ENCODE results near the gene MARVELD3. TPM values are rescaled to one million over a fixed set of nuclear protein-coding genes. Genes with fewer than 3 reads are reported as not detected.
A peak's percentile ranks its signal among the peaks of the same experiment; 100 is the strongest.
"Not testable (repeated sequence)": the region's sequence is repeated elsewhere in the genome, so short reads cannot be mapped to it uniquely, and the experiment has no call there.

MARVELD3 gene
- total RNA-seq, 4 donors from 2014 or later = 3.8 to 10.2 (median 6.2) TPM

- H3K27me3 ChIP-seq = no peaks in the 10 kb centered on the region
- H3K4me3 ChIP-seq = no peak overlapping the region
- no peak for DNase-seq (ENCODE audit: low spot score in 2 of 2)
- TF ChIP-seq POLR2A (IDR thresholded peaks at IDR 0.05) = no peak
- TF ChIP-seq POLR2AphosphoS5 (IDR thresholded peaks at IDR 0.05) = no peak
- TF ChIP-seq EP300 (IDR thresholded peaks at IDR 0.05) = no peak
- no peaks in the 10 kb centered on the region for H3K4me1 ChIP-seq
- H3K9me3 ChIP-seq = no peaks in the 10 kb centered on the region
- H3K27ac ChIP-seq = no peak overlapping the region
- WGBS = 82% methylated on average over 8 of the region's 8 CpGs
- H3K36me3 ChIP-seq = no peaks in the 10 kb centered on the region
Observed at GRCh38 chr16:71600822-71601221, 25.2 kb upstream of the MARVELD3 start.

- TF ChIP-seq POLR2AphosphoS5 (IDR thresholded peaks at IDR 0.05) (no peak), POLR2A (IDR thresholded peaks at IDR 0.05) (no peak), EP300 (IDR thresholded peaks at IDR 0.05) (no peak), CTCF (IDR thresholded peaks at IDR 0.05) (no peak)
- no peak for DNase-seq (ENCODE audit: low spot score in 2 of 2)
- Histone ChIP-seq H3K36me3 (no peaks in the 10 kb centered on the region), H3K4me1 (peaks cover 3% of the 10 kb centered on the region), H3K4me3 (no peak overlapping the region), H3K27ac (no peak overlapping the region), H3K27me3 (peaks cover 8% of the 10 kb centered on the region), H3K9me3 (no peaks in the 10 kb centered on the region)
- WGBS = 45% methylated on average over 2 of the region's 2 CpGs
Observed at GRCh38 chr16:71609066-71609465, 16.9 kb upstream of the MARVELD3 start.

GRCh38 chr16:71610447-71610846, 15.5 kb upstream of the MARVELD3 start:
- Histone ChIP-seq H3K27ac (no peak overlapping the region), H3K27me3 (peaks cover 12% of the 10 kb centered on the region), H3K4me1 (peaks cover 3% of the 10 kb centered on the region), H3K9me3 (no peaks in the 10 kb centered on the region), H3K4me3 (no peak overlapping the region), H3K36me3 (no peaks in the 10 kb centered on the region)
- no peak for DNase-seq (ENCODE audit: low spot score in 2 of 2)
- TF ChIP-seq POLR2AphosphoS5 (IDR thresholded peaks at IDR 0.05) = no peak
- TF ChIP-seq CTCF (IDR thresholded peaks at IDR 0.05) = no peak
- no peak for TF ChIP-seq EP300 (IDR thresholded peaks at IDR 0.05)
- TF ChIP-seq POLR2A (IDR thresholded peaks at IDR 0.05) = no peak
- 89% methylated on average over 4 of the region's 4 CpGs for WGBS

GRCh38 chr16:71610936-71611871, 14.8 kb upstream of the MARVELD3 start:
- peak in 1 of 2 donors; percentile 66 for DNase-seq (ENCODE audit: low spot score in 2 of 2)
- no peaks in the 10 kb centered on the region for H3K9me3 ChIP-seq
- no peaks in the 10 kb centered on the region for H3K36me3 ChIP-seq
- H3K27ac ChIP-seq = no peak overlapping the region
- H3K4me3 ChIP-seq = no peak overlapping the region
- TF ChIP-seq POLR2AphosphoS5 (IDR thresholded peaks at IDR 0.05) = no peak
- TF ChIP-seq POLR2A (IDR thresholded peaks at IDR 0.05) = no peak
- TF ChIP-seq EP300 (IDR thresholded peaks at IDR 0.05) = no peak
- peak; percentile 33 to 79 for TF ChIP-seq CTCF (IDR thresholded peaks at IDR 0.05)
- H3K4me1 ChIP-seq = peaks cover 3% of the 10 kb centered on the region
- 17% methylated on average over 14 of the region's 19 CpGs for WGBS
- H3K27me3 ChIP-seq = peaks cover 12% of the 10 kb centered on the region

GRCh38 chr16:71614956-71615355, 11.0 kb upstream of the MARVELD3 start:
- not testable (repeated sequence) for H3K4me1 ChIP-seq; H3K36me3 ChIP-seq; H3K9me3 ChIP-seq; H3K27me3 ChIP-seq; H3K4me3 ChIP-seq; DNase-seq (ENCODE audit: low spot score in 2 of 2); H3K27ac ChIP-seq
- 90% methylated on average over 8 of the region's 8 CpGs for WGBS

- Histone ChIP-seq H3K4me3 (no peak overlapping the region), H3K27ac (no peak overlapping the region), H3K36me3 (no peaks in the 10 kb centered on the region), H3K9me3 (no peaks in the 10 kb centered on the region), H3K4me1 (no peaks in the 10 kb centered on the region), H3K27me3 (peaks cover 5% of the 10 kb centered on the region)
- TF ChIP-seq EP300 (IDR thresholded peaks at IDR 0.05) (no peak), POLR2A (IDR thresholded peaks at IDR 0.05) (no peak), POLR2AphosphoS5 (IDR thresholded peaks at IDR 0.05) (no peak), CTCF (IDR thresholded peaks at IDR 0.05) (no peak)
- 68% methylated on average over 3 of the region's 4 CpGs for WGBS
- no peak for DNase-seq (ENCODE audit: low spot score in 2 of 2)
Observed at GRCh38 chr16:71618429-71618828, 7.6 kb upstream of the MARVELD3 start.
